HG03139 (cell line): ENCODE results near the gene CNTN2.

Experiments
- ATAC-seq: cut with Tn5 transposase; IDR thresholded peaks from one replicate; pipeline ENCODE4 v1.9.1; 2021; ENCODE audit not compliant: unreplicated experiment

Gene CNTN2

DNA sequence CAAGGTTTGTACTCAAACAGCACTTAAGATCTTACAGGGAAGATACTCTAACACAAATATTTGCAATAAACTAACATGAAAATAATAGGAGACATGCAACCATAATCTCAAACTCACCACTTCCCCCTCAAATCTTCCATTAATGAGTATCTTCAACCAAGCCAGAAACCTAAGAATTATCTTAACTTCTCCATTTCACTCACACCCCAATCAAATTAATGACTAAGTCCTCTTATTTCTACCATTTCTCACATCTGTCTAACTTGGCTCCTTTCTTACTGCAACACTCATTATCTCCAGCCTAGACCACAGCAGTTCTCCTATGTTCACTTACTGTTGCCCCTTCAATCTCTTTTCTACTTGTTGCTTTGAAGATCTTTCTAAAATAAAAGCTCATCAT, 68.3 kb downstream of the CNTN2 start:
- ATAC-seq = no peak

DNA sequence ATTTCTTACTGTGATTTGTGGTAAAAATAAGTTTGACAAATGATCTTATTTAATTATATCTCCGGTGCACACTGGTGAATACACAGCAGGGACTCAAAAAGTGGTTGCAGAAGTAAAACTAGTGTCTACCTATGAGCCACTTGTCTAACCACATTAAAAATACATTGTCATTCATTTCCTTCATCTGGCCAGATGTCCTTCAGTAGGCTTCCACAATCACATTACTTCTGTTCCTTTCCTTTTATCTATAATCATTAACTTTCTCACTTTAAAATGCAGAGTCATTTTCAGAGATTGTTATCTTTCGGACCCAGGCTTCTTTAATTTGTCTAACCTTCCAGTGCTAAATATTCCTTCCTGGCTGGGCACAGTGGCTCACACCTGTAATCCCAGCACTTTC, 75.7 kb downstream of the CNTN2 start:
- ATAC-seq = no peak

DNA sequence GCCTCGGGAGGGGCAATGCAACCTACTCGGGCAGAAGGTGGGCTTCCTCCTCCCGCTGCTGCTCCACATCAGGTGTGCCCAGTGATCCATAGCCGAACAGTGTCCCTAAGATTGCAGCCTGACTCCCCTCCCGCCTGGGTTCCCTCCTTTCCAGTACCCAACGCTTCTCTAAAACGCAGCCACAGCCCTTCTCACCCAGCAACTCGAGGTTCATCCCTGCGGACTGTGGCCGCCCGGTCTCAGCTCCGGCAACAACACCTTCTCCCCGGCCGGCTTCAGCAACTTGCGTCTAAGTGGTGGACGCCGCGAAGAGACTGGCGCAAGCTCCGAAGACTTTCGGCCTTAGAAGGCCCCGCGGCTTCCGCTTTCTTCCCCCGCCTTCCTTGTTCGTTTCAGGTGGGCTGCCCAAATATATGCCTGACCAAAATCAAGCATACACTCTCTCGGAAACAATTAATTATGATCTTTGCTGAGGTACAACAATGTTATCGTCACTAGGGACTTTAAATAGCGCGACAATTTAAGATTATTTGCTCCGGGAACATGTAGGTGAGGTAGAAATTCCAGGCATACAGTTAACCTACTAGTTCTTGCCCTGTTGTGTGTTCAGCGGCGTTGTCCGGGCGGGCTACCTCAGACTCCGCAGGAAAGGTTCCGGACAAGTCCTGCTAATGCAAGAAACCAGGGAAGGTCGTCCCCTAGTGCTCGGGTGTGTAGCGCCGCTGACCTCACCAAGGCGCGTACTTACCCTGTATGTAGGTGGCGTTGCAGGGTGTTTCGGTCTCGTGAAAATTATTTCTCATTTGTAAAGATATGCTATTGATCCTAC, 78.9 kb downstream of the CNTN2 start, which contains the start of gene RBBP5:
Gene RBBP5 (minus strand): TSS at position 319 of the 829 bp plus-strand sequence. CDS start 105 bp downstream, at position 214.
- ATAC-seq = peak; percentile 94

DNA sequence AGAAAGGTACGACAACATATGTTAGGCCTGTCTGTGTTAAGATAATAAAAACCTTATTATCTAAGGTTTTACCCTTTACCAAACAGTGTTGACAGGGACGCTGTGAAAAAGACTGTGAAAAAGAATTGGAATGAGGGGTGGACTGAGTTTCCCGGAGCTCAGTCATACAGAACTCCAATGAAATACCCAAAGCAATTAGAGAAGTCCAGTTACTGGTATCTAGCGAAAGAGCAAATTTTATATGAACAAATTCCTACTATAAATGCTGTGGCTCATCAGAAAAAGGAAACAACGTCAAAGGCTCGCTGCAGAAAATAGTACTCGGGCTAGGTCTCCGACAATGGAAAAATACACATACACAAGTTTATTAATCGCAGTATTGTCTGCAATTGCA, 79.5 kb downstream of the CNTN2 start:
- ATAC-seq = no peak

DNA sequence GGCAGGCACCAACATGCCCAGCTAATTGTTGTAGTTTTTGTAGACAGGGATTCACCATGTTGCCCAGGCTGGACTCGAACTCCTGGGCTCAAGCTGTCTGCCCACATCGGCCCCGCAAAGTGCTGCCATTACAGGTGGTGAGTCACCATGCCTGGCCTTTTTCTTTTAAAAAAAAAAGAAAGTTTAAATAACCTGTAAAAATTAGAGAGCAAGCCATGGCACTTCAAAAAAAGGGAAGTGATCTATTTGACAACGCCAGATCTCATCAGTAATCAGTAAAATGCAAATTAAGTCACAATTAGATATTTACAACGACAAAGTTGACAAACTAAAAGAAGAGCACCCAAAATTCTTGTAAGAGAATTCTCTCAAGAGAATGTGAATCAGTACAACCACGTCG, 81.7 kb downstream of the CNTN2 start:
- ATAC-seq = no peak

DNA sequence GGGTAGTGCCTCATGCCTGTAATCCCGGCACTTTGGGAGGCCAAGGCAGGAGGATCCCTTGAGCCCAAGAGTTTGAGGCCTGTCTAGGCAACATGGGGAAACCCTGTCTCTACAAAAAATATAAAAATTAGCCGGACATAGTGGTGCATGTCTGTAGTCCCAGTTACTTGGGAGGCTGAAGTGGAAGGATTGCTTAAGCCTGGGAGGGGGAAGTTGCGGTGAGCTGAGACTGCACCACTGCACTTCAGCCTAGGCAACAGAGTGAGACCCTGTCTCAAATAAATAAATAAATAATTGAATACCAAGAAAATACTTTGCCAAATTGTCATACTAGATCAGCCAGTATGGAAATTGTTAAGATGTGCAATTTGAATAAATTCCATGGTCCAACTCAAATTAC, 84.6 kb downstream of the CNTN2 start:
- ATAC-seq = no peak
